Stimulated activated CD4-positive, alpha-beta T cell treated with anti-CD3 and anti-CD28 coated beads, Interleukin-1b, Interleukin-23, amount 100 ng/mL, for 24 hours (primary cell): ENCODE data around the gene SLC22A7.

Experiments used
- DNase-seq, 4 experiments: peaks; one replicate each; pipeline ENCODE4 v3.0.0-alpha.2; 2020; ENCODE audit warnings: low read depth in 4 of 4, low spot score in 1 of 4

The SLC22A7 gene

GRCh38 chr6:43264599-43265145 lies 33.4 kb upstream of the SLC22A7 start:
- DNase-seq, result no peak

DNA sequence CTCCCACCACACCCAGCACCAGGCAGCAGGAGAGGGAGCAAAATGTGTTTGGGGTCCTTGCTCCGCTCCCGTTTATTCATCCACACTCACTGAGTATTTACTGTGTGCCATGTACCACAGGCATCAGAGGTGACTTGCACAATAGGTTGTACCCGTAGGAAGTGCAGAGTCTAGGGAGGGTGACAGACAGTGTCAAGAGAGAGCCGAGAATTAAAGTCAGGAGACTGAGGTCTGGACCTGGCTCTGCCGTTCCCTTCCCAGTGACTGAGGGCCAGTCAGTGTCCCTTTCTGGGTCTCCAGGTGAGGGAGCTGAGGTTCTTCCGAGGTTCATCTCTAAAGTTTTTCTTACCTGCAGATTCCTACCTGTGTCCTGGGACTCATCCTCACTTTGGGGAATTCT lies 32.5 kb upstream of the SLC22A7 start:
- no peak for DNase-seq

GRCh38 chr6:43267619-43268354 lies 30.3 kb upstream of the SLC22A7 start:
- no peak for DNase-seq

GRCh38 chr6:43268355-43268700 lies 29.7 kb upstream of the SLC22A7 start:
- no peak for DNase-seq

DNA sequence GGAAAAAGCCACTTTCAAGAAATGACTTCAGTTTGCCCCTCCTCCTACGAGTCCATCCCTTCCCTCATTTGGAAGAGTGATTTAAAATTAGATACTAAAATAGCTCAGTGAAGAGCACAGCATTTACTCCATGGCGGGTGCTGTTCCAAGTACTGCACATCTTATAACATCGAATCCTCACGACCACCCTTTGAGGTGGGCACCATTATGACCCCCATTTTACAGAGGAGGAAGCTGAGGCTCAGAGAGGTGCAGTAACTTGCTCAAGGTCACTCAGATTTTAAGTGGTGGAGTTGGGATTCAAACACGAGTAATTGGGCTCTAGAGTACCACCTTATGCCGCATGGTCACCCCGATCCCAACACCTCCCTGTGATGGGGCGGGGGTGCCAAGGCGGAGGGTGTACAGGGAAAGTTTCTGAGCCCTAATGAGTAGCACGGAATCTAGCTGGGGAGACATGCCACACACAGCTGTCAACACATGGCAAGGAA lies 29.2 kb upstream of the SLC22A7 start:
- no peak for DNase-seq

GRCh38 chr6:43269273-43270007 lies 28.6 kb upstream of the SLC22A7 start:
- no peak for DNase-seq

DNA sequence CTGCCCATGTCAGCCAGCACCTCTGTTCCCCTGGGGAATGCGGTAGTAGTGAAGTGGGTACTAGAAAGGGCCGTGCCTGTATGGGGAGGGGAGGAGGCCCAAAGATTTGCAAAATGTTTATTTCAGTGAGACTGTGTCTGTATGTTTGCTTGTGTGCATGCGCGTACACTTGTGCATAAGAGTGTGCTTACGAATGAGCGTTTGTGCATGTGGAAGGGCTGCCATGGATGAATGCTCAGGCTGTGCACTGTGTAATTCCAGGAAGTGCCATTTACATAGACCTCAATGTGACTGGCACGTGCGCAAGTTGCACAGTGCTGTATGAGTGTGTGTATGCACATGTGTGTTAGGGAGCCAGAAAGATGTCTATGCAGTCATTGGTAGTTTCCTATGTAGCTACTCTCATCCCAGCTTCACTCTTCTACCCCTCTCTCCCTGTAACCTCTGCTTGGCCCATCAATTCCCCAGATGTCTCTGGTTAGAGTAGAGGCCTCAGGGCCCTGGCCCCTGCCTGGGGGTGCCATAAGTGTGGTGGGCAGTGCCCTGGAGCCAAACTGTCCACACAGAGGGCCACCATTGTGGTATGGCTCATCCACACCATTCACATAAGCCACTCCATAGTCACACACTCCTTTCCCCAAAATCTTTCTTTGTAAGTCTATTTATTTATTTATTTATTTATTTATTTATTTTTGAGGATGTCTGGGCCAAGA lies 26.8 kb upstream of the SLC22A7 start:
- no peak for DNase-seq

DNA sequence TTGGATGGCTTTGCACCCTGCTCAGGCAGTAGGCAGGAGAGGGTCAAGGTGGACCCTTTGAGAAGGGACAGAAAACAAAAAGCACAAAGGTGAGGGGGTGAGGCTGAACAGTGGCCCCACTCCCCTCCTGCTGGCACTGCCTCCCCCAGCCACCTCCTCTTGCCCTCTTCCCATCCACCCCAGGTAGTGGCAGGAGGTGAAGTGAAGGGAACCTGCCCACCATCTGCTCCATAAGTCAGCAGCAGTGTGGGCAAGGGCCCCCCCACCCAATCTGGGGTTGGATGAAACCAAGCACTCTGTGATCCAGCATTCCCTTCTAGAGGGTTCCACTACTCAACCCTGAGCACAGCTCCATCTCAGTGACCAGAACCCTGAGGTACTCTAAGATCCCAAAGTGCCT lies 26.1 kb upstream of the SLC22A7 start:
- no peak for DNase-seq

- no peak for DNase-seq
These were observed 24.4 kb upstream of the SLC22A7 start for GRCh38 chr6:43273707-43274106.

- DNase-seq, result no peak
These were observed 23.7 kb upstream of the SLC22A7 start for GRCh38 chr6:43274127-43274915.

- DNase-seq, result no peak
These were observed 23.0 kb upstream of the SLC22A7 start for GRCh38 chr6:43274916-43275597.

GRCh38 chr6:43275801-43276576 lies 22.1 kb upstream of the SLC22A7 start:
- DNase-seq, result no peak

- no peak for DNase-seq
These were observed 21.3 kb upstream of the SLC22A7 start for GRCh38 chr6:43276577-43277305.

- no peak for DNase-seq
These were observed 20.8 kb upstream of the SLC22A7 start for GRCh38 chr6:43277306-43277642.

DNA sequence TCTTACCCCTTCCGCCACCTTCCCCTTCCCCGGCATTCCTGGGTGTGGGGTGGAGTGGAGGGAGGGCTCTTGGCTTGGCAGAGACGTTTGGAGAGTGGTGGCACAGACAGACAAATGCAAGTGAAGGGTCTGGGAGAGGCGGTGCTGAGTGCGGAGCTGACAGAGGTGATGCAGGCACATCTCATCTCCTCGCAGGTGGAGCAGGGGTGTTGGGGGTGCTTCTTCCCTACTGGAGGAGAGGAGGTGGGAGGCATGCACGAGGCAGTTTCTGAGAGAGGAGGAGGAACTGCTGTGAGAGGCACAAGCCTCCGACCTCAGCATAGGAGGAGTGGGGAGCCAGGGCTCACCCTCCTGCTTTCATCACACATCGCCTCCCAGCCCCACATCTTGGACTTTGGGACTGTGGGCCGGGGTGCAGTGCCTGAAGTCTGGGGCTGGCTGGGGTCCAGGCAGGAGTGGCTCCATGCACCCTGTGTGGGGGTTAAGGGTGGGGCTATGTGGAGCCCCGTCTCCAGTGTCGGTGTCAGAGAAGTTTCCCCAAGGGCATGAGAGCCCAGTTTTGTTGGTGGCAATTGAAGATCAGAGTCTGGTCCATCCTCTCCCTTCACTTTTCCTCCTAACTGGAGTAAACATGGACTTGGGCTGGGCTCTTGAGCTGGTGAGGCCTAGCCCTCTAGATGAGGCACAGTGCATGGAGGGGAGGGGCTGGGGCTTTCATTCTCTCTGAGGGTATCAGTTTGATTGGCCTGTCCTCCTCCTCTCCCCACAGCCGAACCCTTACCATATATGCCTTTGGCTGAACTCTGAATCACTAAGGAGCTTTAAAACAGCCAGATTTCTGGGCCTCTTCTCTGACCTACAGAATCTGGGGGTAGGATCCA lies 20.2 kb upstream of the SLC22A7 start:
- DNase-seq, result no peak

- no peak for DNase-seq
These were observed 19.5 kb upstream of the SLC22A7 start for GRCh38 chr6:43278524-43279078.

GRCh38 chr6:43280234-43280633 lies 17.8 kb upstream of the SLC22A7 start:
- no peak for DNase-seq

DNA sequence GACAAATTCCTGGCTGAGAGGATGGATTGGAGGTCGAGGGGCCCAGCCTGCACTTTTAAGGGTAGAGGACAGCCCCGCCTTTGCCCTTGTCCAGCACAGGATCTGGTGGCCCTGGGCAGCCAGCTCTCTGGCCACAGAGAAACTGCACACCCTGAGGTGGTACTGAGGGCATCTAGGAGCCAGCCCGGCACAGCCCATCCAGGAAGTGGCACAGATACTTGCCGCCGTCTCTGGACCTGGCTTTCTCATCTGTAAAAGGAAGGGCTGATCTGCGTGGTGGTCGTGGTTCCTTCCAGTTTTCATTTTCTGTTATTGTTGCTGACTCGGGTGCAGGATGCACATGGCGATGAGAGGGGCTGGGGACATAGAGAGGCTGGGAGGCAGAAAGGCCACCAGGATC lies 16.0 kb upstream of the SLC22A7 start:
- DNase-seq, result no peak
